HG02852 (cell line): ENCODE measurements around the gene NT5C2.

Source experiments
- ATAC-seq: cut with Tn5 transposase; IDR thresholded peaks from one replicate; pipeline ENCODE4 v1.9.1; 2021; ENCODE audit warnings: mild to moderate bottlenecking, moderate library complexity; ENCODE audit not compliant: unreplicated experiment

The NT5C2 gene

DNA sequence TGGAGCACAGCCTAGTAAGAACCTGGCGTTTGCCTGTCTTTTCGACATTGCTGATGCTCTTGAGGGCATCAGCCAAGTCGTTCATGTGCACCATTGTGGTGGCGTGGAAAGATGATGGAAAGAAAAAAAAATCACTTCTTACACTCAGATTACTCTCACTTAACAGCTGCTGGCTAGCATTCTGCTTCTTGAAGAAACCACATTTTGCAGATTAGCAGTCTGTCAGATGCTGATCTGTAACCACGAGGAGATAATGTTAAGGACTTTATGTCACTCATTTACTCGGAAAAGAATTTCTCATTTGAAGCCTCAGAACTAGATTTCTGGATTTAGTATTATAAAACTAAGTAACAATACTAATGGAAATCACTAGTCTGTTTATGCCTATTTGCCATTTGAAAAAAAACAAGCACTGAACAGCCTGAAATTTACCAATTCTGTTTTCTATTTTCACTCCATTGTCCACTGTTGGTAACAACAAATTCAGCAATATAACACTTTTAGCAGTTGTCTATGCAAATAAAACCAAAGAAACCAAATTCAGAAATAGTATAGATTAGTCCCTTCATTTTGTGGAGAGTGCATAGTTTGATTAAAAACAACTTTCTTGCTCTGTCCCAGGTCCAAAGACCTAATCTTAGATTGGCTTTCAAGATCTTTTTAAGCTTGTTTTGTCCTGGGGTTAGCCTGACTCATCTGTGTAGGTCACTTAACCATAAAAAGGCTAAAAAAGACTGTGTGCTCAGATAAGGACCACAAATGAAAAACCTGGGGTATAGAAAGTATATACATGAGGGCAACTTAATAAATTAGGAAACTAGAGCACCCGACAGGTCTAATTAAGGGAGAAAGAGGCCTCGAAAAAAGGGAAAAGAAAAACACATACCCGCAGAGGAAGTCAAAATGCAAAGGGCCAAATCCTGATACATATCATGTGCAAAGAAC, 67.5 kb downstream of the NT5C2 start:
- ATAC-seq: peak; percentile 84

GRCh38 chr10:103124420-103125096, 68.5 kb downstream of the NT5C2 start:
- ATAC-seq: no peak

GRCh38 chr10:103123282-103124024, 69.6 kb downstream of the NT5C2 start:
- ATAC-seq: no peak

GRCh38 chr10:103120977-103121735, 71.9 kb downstream of the NT5C2 start:
- no peak for ATAC-seq

DNA sequence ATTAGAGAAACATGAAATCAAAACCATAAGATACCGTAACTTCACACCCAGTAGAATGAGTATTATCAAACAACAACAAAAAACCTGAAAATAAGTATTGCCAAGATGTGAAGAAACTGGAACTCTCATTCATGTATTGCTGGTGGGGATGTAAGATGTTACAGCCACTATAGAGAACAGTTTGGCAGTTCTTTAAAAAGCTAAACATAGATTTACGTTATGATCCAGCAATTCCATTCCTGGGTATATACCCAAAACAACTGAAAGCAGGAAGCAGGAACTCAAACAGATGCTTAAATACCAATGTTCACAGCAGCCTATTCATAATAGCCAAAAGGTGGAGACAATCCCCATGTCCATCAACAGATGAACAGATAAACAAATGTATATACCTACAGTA, 72.5 kb downstream of the NT5C2 start:
- ATAC-seq: no peak

DNA sequence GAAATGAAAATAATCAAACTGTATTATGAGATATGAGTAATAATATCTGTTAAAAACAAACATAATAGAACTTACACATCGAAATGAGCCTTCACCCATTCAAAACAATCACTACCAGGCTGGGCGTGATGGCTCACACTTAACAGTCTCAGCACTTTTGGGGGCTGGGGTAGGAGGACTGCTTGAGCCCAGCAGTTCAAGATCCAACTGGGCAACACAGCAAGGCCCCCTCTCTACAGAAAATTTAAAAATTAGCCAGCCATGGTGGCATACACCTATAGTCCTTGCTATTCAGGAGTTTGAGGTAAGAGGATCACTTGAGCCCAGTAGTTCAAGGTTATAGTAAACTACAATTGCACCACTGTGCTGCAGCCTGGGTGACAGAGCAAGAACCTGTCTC, 75.8 kb downstream of the NT5C2 start:
- no peak for ATAC-seq

DNA sequence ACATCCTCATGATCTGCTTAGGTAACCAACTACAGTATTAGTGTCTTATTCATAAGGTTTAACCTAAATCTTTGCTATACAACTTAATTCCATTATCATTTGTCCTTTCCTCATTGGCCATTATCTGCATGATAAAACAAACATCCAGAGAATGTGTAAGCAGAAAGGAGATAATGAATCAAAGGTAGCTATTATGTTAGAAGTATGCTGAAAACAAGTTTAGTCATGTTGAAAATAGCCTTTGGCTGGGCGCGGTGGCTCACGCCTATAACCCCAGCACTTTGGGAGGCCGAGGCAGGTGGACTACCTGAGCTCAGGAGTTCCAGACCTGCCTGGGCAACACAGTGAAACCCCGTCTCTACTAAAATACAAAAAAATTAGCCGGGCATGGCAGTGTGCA, 78.2 kb downstream of the NT5C2 start:
- ATAC-seq: no peak

GRCh38 chr10:103111918-103112877, 80.9 kb downstream of the NT5C2 start:
- no peak for ATAC-seq

GRCh38 chr10:103111031-103111917, 81.8 kb downstream of the NT5C2 start:
- ATAC-seq: peak; percentile 72

DNA sequence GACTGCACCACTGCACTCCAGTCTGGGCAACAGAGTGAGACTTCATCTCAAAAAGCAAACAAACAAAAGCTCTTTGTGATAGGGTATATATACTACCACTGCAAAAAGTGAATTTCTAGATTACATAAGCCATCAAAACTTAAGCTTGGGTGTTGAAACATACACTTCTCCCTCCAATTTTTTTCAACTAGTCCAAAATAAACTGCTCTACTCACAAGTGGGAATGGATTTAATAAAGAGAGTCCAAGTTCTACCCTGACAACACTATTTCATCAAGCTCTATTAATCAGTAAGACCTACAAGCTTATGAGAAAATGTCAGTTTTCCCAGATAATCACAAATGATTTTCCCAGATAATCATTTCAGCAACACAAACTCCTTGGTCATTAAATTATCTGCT, 82.7 kb downstream of the NT5C2 start:
- ATAC-seq: no peak

DNA sequence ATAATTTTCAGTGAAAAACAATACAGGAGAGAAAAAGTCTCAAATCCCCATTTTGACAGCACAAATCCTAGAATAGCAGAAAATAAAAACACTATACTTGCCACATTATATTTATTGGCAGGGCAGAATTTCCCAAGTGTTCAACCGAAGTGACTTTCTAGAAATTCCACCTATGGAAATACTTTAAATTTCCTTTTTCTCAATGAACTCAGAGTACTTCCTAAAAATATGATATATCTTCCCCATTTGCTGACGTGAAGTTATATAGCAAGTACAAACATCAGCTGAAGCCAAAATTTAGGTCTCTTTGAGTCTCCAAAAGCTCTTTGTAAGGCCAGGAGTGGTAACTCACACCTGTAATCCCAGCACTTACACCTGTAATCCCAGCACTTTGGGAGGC, 83.3 kb downstream of the NT5C2 start:
- no peak for ATAC-seq

DNA sequence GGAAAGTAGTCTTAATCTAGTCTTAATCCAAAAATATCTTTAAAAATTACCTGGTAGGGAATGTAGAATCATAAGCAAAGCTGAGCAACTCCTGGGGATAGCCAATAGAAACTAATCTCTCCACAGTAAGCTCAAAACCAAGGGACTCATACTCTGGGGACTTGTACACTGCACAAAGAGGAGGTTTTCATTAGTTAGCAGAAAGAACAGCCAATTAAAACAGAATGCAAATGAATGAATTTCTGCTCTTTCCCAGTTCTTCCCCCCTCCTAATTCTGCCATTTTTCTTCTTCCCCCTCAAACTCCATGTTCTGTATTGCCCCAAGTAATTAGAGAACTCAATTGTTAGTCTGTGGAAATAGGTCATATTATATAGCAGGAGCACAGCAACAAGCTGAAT, 86.5 kb downstream of the NT5C2 start:
- ATAC-seq: no peak

DNA sequence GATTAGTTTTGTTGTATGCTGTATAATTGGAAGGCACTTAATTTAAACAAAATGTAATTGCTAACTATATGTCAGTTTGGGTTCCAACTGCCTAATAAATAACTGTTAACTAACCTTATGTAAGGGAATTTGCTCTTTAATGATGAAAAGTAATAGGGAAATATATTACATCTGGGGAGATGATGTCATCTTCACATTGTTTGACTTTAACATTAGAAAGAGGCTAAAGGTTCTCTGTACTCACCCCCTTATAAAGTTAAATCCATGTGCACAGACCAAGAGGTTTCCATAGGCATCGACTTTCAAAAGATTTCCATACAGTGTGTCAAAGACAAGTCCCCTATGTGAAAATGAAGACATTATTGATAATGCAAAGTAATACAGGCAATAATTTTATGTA, 87.6 kb downstream of the NT5C2 start:
- ATAC-seq: no peak

- no peak for ATAC-seq
Observed at GRCh38 chr10:103104721-103105120, 88.4 kb downstream of the NT5C2 start.

DNA sequence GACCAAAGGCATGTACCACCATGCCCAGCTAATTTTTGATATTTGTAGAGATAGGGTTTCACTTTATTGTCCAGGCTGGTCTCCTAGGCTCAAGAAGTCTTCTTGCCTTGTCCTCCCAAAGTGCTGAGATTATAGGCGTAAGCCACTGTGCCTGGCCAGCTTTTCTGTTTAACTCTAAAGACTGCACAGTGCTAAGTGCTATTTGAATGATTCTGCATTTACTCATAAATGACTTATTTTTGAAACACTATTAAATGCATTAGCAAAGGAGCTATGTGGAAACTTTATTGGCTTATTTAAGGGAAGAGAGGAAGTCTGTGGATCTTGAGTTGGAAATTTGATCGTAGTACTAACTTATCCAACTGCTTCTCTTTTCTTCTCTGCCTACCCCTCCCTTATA, 89.1 kb downstream of the NT5C2 start:
- no peak for ATAC-seq

- ATAC-seq: no peak
Observed at GRCh38 chr10:103102195-103102594, 90.9 kb downstream of the NT5C2 start.

DNA sequence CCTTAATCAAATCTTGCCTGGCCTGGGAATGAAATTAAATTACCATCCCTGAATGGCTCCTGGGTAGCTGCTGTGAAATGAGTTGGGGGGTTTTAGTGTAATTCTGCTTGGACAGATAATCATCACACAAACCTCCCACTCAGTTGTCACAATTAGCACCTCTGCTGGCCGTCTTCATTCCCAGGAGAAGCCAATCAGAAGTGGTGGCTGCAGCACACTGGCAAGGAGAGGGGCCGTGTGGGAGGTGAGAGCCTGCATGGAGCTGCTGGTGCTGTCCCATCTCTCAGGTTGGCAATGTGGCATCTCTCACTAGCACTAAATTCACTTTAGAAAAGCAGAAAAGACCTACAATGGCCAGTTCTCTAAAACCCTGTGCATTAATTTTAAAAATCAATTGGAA, 92.5 kb downstream of the NT5C2 start:
- ATAC-seq: no peak

DNA sequence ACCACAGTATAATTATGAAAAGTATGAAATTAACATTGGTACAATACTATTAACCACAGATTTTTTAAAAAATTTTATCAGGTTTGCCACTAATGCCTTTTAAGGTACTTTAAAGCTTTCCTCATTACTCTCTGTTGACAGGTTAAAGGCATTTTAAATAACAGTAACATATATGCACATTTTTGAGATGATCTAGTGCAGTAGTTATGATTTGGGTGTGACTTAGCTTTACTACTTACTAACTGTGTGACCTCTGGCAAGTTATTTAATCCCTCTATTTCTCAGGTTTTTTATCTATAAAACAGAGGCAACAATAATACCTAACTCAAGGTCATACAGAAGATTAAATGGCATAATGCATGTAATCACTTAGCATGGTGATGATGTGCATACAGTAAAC, 94.8 kb downstream of the NT5C2 start:
- ATAC-seq: no peak

DNA sequence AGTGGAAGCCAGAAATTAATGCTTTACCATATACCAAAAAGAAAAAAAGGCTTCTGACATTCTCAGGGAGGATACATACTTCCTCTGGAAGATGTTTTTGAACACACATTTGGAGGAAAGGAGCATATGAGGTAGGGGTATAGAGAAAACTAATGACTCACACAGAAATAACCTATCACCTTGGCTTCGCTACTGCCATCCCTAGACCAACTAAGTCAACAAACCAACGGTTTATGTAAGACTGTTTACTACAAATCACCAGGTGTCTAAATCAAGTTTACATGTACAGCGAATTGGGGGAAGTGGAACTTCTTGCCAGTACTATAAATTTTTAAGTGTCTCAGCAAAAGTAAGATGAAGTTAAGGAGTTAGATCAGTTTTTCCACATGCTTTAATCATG, 96.9 kb downstream of the NT5C2 start:
- no peak for ATAC-seq
